Measurements from ENCODE around the gene ADAMTS17.
"Not testable (repeated sequence)": the region's sequence is repeated elsewhere in the genome, so short reads cannot be mapped to it uniquely, and the experiment has no call there.

ADAMTS17 gene

GRCh38 chr15:100101426-100102089 lies 240.2 kb downstream of the ADAMTS17 start:
- no peak for DNase-seq

GRCh38 chr15:100100926-100101325 lies 240.8 kb downstream of the ADAMTS17 start:
- DNase-seq, result no peak

GRCh38 chr15:100099976-100100375 lies 241.8 kb downstream of the ADAMTS17 start:
- DNase-seq, result no peak

- no peak for DNase-seq
Observed at GRCh38 chr15:100098705-100099104, 243.1 kb downstream of the ADAMTS17 start.

GRCh38 chr15:100097342-100098127 lies 244.2 kb downstream of the ADAMTS17 start:
- DNase-seq, result no peak

GRCh38 chr15:100096700-100097099 lies 245.1 kb downstream of the ADAMTS17 start:
- DNase-seq, result no peak

- DNase-seq, result no peak
Observed at GRCh38 chr15:100096248-100096600, 245.6 kb downstream of the ADAMTS17 start.

- no peak for DNase-seq
Observed at GRCh38 chr15:100095541-100096247, 246.1 kb downstream of the ADAMTS17 start.

- DNase-seq, result no peak
Observed at GRCh38 chr15:100094127-100094510, 247.7 kb downstream of the ADAMTS17 start.

GRCh38 chr15:100093211-100094126 lies 248.3 kb downstream of the ADAMTS17 start:
- no peak for DNase-seq

GRCh38 chr15:100092034-100092433 lies 249.7 kb downstream of the ADAMTS17 start:
- DNase-seq, result no peak

- DNase-seq, result no peak
Observed at GRCh38 chr15:100090411-100090810, 251.4 kb downstream of the ADAMTS17 start.

- not testable (repeated sequence) for DNase-seq
Observed at GRCh38 chr15:100084042-100084821, 257.5 kb downstream of the ADAMTS17 start.

- DNase-seq, result no peak
Observed at GRCh38 chr15:100083572-100083971, 258.2 kb downstream of the ADAMTS17 start.

- DNase-seq, result no peak
Observed at GRCh38 chr15:100082761-100083402, 258.9 kb downstream of the ADAMTS17 start.

GRCh38 chr15:100081454-100081853 lies 260.3 kb downstream of the ADAMTS17 start:
- DNase-seq, result no peak

- DNase-seq, result no peak
Observed at GRCh38 chr15:100078511-100079220, 263.1 kb downstream of the ADAMTS17 start.

GRCh38 chr15:100075229-100075628 lies 266.5 kb downstream of the ADAMTS17 start:
- DNase-seq, result no peak

GRCh38 chr15:100073982-100074381 lies 267.8 kb downstream of the ADAMTS17 start:
- DNase-seq, result no peak

- DNase-seq, result not testable (repeated sequence)
Observed at GRCh38 chr15:100066521-100067280, 275.1 kb downstream of the ADAMTS17 start.

All from SW 1271 (cell line).